Liver (tissue), 9 donors: ENCODE data around the gene CAMSAP2. TPM values are rescaled to one million over a fixed set of nuclear protein-coding genes. Genes with fewer than 3 reads are reported as not detected.

Experiments
- DNase-seq: peaks from one replicate; pipeline ENCODE4 v3.0.0-alpha.2; 2017; ENCODE audit warnings: low spot score
- H3K27ac ChIP-seq, 2 donors: one replicate each; pipeline ENCODE4 v1.7.0; 2013; ENCODE audit warnings: inconsistent platforms in 2 of 2, low read length in 2 of 2, control low read depth in 1 of 2, low read depth in 1 of 2, mild to moderate bottlenecking in 1 of 2
- H3K27me3 ChIP-seq, 4 donors: one replicate each; pipeline versions ENCODE4 v1.6.1 to v1.7.0; 2013; ENCODE audit warnings: low read length in 3 of 4, inconsistent platforms in 1 of 4, mild to moderate bottlenecking in 1 of 4, moderate library complexity in 1 of 4; ENCODE audit not compliant: control insufficient read depth in 4 of 4, insufficient read depth in 4 of 4
- H3K36me3 ChIP-seq, 4 donors: one replicate each; pipeline versions ENCODE4 v1.6.1 to v1.7.0; 2013; ENCODE audit warnings: low read length in 3 of 4, mild to moderate bottlenecking in 3 of 4, low read depth in 1 of 4, moderate library complexity in 1 of 4; ENCODE audit not compliant: control insufficient read depth in 4 of 4, insufficient read depth in 3 of 4
- H3K4me1 ChIP-seq, 4 donors: one replicate each; pipeline versions ENCODE4 v1.6.1 to v1.7.0; 2013; ENCODE audit warnings: low read length in 3 of 4, mild to moderate bottlenecking in 3 of 4, moderate library complexity in 1 of 4; ENCODE audit not compliant: control insufficient read depth in 4 of 4, insufficient read depth in 4 of 4
- H3K4me3 ChIP-seq, 3 donors: one replicate each; pipeline versions ENCODE4 v1.6.1 to v1.7.0; 2013; ENCODE audit warnings: low read length in 3 of 3, control low read depth in 1 of 3, low read depth in 1 of 3, mild to moderate bottlenecking in 1 of 3
- H3K9ac ChIP-seq, 2 donors: one replicate each; pipeline ENCODE4 v1.7.0; 2013; ENCODE audit warnings: low read length in 2 of 2, mild to moderate bottlenecking in 2 of 2, moderate library complexity in 2 of 2, control low read depth in 1 of 2, low read depth in 1 of 2
- H3K9me3 ChIP-seq, 4 donors: one replicate each; pipeline versions ENCODE4 v1.6.1 to v1.7.0; 2013; ENCODE audit warnings: low read length in 3 of 4; ENCODE audit not compliant: control insufficient read depth in 4 of 4
- ATF3 ChIP-seq: IDR thresholded peaks from 2 replicates; pipeline ENCODE4 v1.6.1; 2016; ENCODE audit warnings: antibody characterized with exemption
- CTCF ChIP-seq: fragments of 150-350 bp; IDR thresholded peaks from 2 replicates; pipeline ENCODE4 v1.5.1; 2017; ENCODE audit warnings: improper control_type of control experiment, low read depth, low read length; ENCODE audit not compliant: missing input control
- EGR1 ChIP-seq, 2 donors: IDR thresholded peaks; 2 replicates each; pipeline ENCODE4 v1.6.1; 2016 to 2018; ENCODE audit warnings: antibody characterized with exemption in 2 of 2, low read depth in 2 of 2
- FOXA1 ChIP-seq: IDR thresholded peaks from 2 replicates; pipeline ENCODE4 v1.6.1; 2016; ENCODE audit warnings: antibody characterized with exemption
- FOXA2 ChIP-seq: IDR thresholded peaks from 2 replicates; pipeline ENCODE4 v1.6.1; 2016; ENCODE audit warnings: antibody characterized with exemption
- GABPA ChIP-seq, 2 donors: IDR thresholded peaks in 1 of 2; conservative IDR thresholded peaks in 1 of 2; 2 replicates each; pipeline ENCODE4 v1.6.1; 2016; ENCODE audit warnings: antibody characterized with exemption in 2 of 2, mild to moderate bottlenecking in 1 of 2, moderate library complexity in 1 of 2
- HNF4A ChIP-seq, 2 donors: conservative IDR thresholded peaks; 2 replicates each; pipeline ENCODE4 v1.6.1; 2016; ENCODE audit warnings: antibody characterized with exemption in 2 of 2, mild to moderate bottlenecking in 2 of 2
- HNF4G ChIP-seq: IDR thresholded peaks from 2 replicates; pipeline ENCODE4 v1.6.1; 2016; ENCODE audit warnings: antibody characterized with exemption
- JUND ChIP-seq, 2 donors: IDR thresholded peaks; 2 replicates each; pipeline ENCODE4 v1.6.1; 2016; ENCODE audit warnings: antibody characterized with exemption in 2 of 2
- MAX ChIP-seq: IDR thresholded peaks from 2 replicates; pipeline ENCODE4 v1.6.1; 2016; ENCODE audit warnings: antibody characterized with exemption
- NR2F2 ChIP-seq: IDR thresholded peaks from 2 replicates; pipeline ENCODE4 v1.6.1; 2016; ENCODE audit warnings: antibody characterized with exemption
- RAD21 ChIP-seq, 2 donors: IDR thresholded peaks; 2 replicates each; pipeline ENCODE4 v1.6.1; 2016; ENCODE audit warnings: antibody characterized with exemption in 2 of 2, mild to moderate bottlenecking in 2 of 2
- REST ChIP-seq: IDR thresholded peaks from 2 replicates; pipeline ENCODE4 v1.6.1; 2016; ENCODE audit warnings: antibody characterized with exemption, mild to moderate bottlenecking
- RXRA ChIP-seq, 2 donors: IDR thresholded peaks; 2 replicates each; pipeline ENCODE4 v1.6.1; 2017 to 2018; ENCODE audit warnings: antibody characterized with exemption in 2 of 2, mild to moderate bottlenecking in 1 of 2
- SP1 ChIP-seq: IDR thresholded peaks from 2 replicates; pipeline ENCODE4 v1.6.1; 2018; ENCODE audit warnings: antibody characterized with exemption, mild to moderate bottlenecking
- TAF1 ChIP-seq: conservative IDR thresholded peaks from 2 replicates; pipeline ENCODE4 v1.6.1; 2016; ENCODE audit warnings: antibody characterized with exemption, mild to moderate bottlenecking
- YY1 ChIP-seq: IDR thresholded peaks from 2 replicates; pipeline ENCODE4 v1.6.1; 2016; ENCODE audit warnings: antibody characterized with exemption, mild to moderate bottlenecking
- ZBTB33 ChIP-seq: IDR thresholded peaks from 2 replicates; pipeline ENCODE4 v1.6.1; 2016; ENCODE audit warnings: antibody characterized with exemption
- WGBS: extraction: QIAGEN DNeasy Blood & Tissue Kit; methylation state at CpG from one replicate; pipeline ENCODE4 v1.1.7; 2013; 5-methylcytosine and 5-hydroxymethylcytosine counted together
- polyA plus RNA-seq, 2 donors: library from polyadenylated mRNA; stranded (reverse) in 1 of 2; unstranded in 1 of 2; fragments of 200-250 nt in 1 of 2; fragments of >200 nt in 1 of 2; fragmentation: Nextera tagmentation in 1 of 2; extraction: Ambion mirVana in 1 of 2; gene quantifications; one replicate each; pipeline versions ENCODE4 v1.2.1 to v1.2.3, GENCODE V29; 2013 to 2015
- total RNA-seq, 2 donors: library from RNA; depleted of rRNA; stranded (reverse); fragments of >200 nt; gene quantifications; one replicate each; pipeline ENCODE4 v1.2.3, GENCODE V29; 2014
- donor health status: healthy.
- donor health status: healthy.
- donor health status: healthy.
- donor health status: healthy.
- donor health status: healthy.

The CAMSAP2 gene
- total and polyA plus RNA-seq, 4 donors = 1.9 to 8.6 (median 3.5) TPM

GRCh38 chr1:200856716-200857357 lies 118.1 kb downstream of the CAMSAP2 start (continued):
- TF ChIP-seq ZBTB33 (no peak), FOXA1 (no peak)

- H3K4me3 ChIP-seq = no peak overlapping the region
Observed at GRCh38 chr1:200857804-200858203, 119.1 kb downstream of the CAMSAP2 start.

GRCh38 chr1:200861937-200862647 lies 123.4 kb downstream of the CAMSAP2 start:
- Histone ChIP-seq H3K36me3 (peaks cover 1 to 6% (median 5%) of the 10 kb centered on the region in 4 donors), H3K4me1 (no peaks in the 10 kb centered on the region), H3K27me3 (no peaks in the 10 kb centered on the region), H3K4me3 (no peak overlapping the region), H3K9ac (no peak overlapping the region), H3K27ac (no peak overlapping the region), H3K9me3 (no peaks in the 10 kb centered on the region)
- no peak for DNase-seq
- WGBS = 90% methylated on average over 2 of the region's 2 CpGs
- TF ChIP-seq MAX (no peak), RXRA (IDR thresholded peaks at IDR 0.05) (no peak), FOXA1 (no peak), JUND (IDR thresholded peaks at IDR 0.05) (no peak), ZBTB33 (no peak), REST (no peak), CTCF (no peak), NR2F2 (no peak), SP1 (no peak), ATF3 (no peak), HNF4A (conservative IDR thresholded peaks at IDR 0.05) (no peak), TAF1 (no peak), HNF4G (no peak), RAD21 (IDR thresholded peaks at IDR 0.05) (no peak), GABPA (IDR thresholded peaks at IDR 0.05 in 1 of 2, conservative IDR thresholded peaks at IDR 0.05 in 1 of 2) (no peak), YY1 (no peak), EGR1 (IDR thresholded peaks at IDR 0.05; ENCODE audit: low read depth in 2 of 2) (no peak), FOXA2 (no peak)

More at GRCh38 chr1:200857804-200858203, 119.1 kb downstream of the CAMSAP2 start:
- Histone ChIP-seq H3K36me3 (peaks cover 1 to 10% (median 9%) of the 10 kb centered on the region in 4 donors), H3K27ac (no peak overlapping the region), H3K27me3 (no peaks in the 10 kb centered on the region), H3K9me3 (no peaks in the 10 kb centered on the region), H3K9ac (no peak overlapping the region), H3K4me1 (no peaks in the 10 kb centered on the region)
- no peak for DNase-seq
- TF ChIP-seq SP1 (no peak), HNF4G (no peak), FOXA2 (no peak), NR2F2 (no peak), RAD21 (IDR thresholded peaks at IDR 0.05) (no peak), FOXA1 (no peak)
- WGBS = 87% methylated on average over 1 of the region's 1 CpG
